OCI-LY1 (cell line): ENCODE measurements around the gene SLC12A8.

Experiments
- CTCF ChIP-seq: fragments of 200-600 bp; sonication (generic), shearing (Covaris generic); IDR thresholded peaks from 2 replicates; pipeline ENCODE4 v1.5.1; 2017; ENCODE audit warnings: mild to moderate bottlenecking, antibody characterized with exemption, low read length, moderate library complexity, mixed read lengths
- EZH2 ChIP-seq: fragments of 200-600 bp; sonication (generic), shearing (Covaris generic); IDR thresholded peaks from 2 replicates; pipeline ENCODE4 v1.8.0; 2017; ENCODE audit warnings: borderline replicate concordance, mixed run types, mild to moderate bottlenecking, antibody characterized with exemption, low read length, moderate library complexity, mixed read lengths

GRCh38 chr3:125054449-125055329 lies 157.9 kb downstream of the SLC12A8 start:
- TF ChIP-seq CTCF = no peak
- TF ChIP-seq EZH2 = no peak
